ENCODE data around the gene SMIM44.

Gene SMIM44

GRCh38 chr19:3479177-3479833 lies 3.9 kb downstream of the SMIM44 start:
- no peaks in the 10 kb centered on the region for H3K9me3 Mint-ChIP-seq
- ATAC-seq (peak; percentile 63), DNase-seq (ENCODE audit: low spot score in 2 of 2) (peak in 1 of 2 donors; percentile 65)
- H3K36me3 Mint-ChIP-seq = no peaks in the 10 kb centered on the region
- H3K27ac Mint-ChIP-seq = no peak overlapping the region
- H3K4me1 Mint-ChIP-seq = peaks cover 20% of the 10 kb centered on the region
- peak overlapping the region; percentile 67 for H3K4me3 Mint-ChIP-seq

- no peak for DNase-seq (ENCODE audit: low spot score in 2 of 2)
- H3K27ac Mint-ChIP-seq = peak overlapping the region; percentile 40
- H3K4me3 Mint-ChIP-seq = peak overlapping the region; percentile 67
These were observed 4.6 kb downstream of the SMIM44 start for GRCh38 chr19:3478409-3479176.

GRCh38 chr19:3477951-3478350 lies 5.3 kb downstream of the SMIM44 start:
- Mint-ChIP-seq H3K4me3 (peak overlapping the region; percentile 67), H3K27ac (peak overlapping the region; percentile 40)

More at GRCh38 chr19:3478409-3479176, 4.6 kb downstream of the SMIM44 start:
- no peaks in the 10 kb centered on the region for H3K36me3 Mint-ChIP-seq
- H3K4me1 Mint-ChIP-seq = peaks cover 20% of the 10 kb centered on the region
- ATAC-seq = peak; percentile 24
- no peaks in the 10 kb centered on the region for H3K9me3 Mint-ChIP-seq

DNA sequence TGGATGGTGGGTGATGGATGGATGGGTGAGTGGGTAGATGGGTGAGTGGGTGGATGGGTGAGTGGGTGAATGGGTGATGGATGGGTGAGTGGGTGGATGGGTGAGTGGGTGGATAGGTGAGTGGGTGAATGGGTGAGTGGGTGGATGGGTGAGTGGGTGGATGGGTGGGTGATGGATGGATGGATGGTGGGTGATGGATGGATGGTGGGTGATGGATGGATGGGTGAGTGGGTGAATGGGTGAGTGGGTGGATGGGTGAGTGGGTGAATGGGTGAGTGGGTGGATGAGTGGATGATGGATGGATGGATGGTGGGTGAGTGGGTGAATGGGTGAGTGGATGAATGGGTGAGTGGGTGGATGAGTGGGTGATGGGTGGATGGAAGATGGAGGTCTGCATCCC lies 5.7 kb downstream of the SMIM44 start:
- no peak for ATAC-seq

More at GRCh38 chr19:3477951-3478350, 5.3 kb downstream of the SMIM44 start:
- Mint-ChIP-seq H3K36me3 (no peaks in the 10 kb centered on the region), H3K9me3 (no peaks in the 10 kb centered on the region), H3K4me1 (peaks cover 20% of the 10 kb centered on the region)
- DNase-seq (ENCODE audit: low spot score in 2 of 2) (no peak), ATAC-seq (peak; percentile 22)

GRCh38 chr19:3476830-3477229 lies 6.4 kb downstream of the SMIM44 start:
- no peak for DNase-seq (ENCODE audit: low spot score in 2 of 2)
- H3K4me3 Mint-ChIP-seq = no peak overlapping the region
- no peak for ATAC-seq

More for the DNA sequence above, 5.7 kb downstream of the SMIM44 start:
- Mint-ChIP-seq H3K36me3 (no peaks in the 10 kb centered on the region), H3K4me3 (no peak overlapping the region), H3K4me1 (peaks cover 20% of the 10 kb centered on the region), H3K9me3 (no peaks in the 10 kb centered on the region), H3K27ac (peak overlapping the region; percentile 40)
- no peak for DNase-seq (ENCODE audit: low spot score in 2 of 2)

DNA sequence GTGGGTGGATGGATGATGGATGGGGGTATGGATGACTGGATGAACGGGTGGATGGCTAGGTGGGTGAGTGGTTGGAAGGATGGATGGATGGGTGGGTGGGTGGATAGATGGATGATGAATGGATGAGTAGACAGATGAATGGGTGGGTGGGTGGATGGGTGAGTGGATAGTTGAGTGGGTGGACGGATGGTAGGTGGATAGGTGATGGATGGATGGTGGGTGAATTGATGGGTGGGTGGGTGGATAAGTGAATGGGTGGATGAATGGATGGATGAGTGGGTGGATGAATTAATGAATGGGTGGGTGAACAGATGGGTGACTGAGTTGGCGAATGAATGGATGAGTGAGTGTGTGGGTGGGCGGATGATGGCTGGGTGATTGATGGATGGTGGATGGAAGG lies 7.8 kb downstream of the SMIM44 start:
- no peaks in the 10 kb centered on the region for H3K9me3 Mint-ChIP-seq
- H3K36me3 Mint-ChIP-seq = peaks cover 4% of the 10 kb centered on the region
- DNase-seq (ENCODE audit: low spot score in 2 of 2) (no peak), ATAC-seq (no peak)
- H3K27ac Mint-ChIP-seq = no peak overlapping the region
- H3K4me1 Mint-ChIP-seq = peaks cover 20% of the 10 kb centered on the region
- H3K4me3 Mint-ChIP-seq = no peak overlapping the region

More at GRCh38 chr19:3476830-3477229, 6.4 kb downstream of the SMIM44 start:
- H3K36me3 Mint-ChIP-seq = no peaks in the 10 kb centered on the region
- no peak overlapping the region for H3K27ac Mint-ChIP-seq
- peaks cover 20% of the 10 kb centered on the region for H3K4me1 Mint-ChIP-seq
- H3K9me3 Mint-ChIP-seq = no peaks in the 10 kb centered on the region

DNA sequence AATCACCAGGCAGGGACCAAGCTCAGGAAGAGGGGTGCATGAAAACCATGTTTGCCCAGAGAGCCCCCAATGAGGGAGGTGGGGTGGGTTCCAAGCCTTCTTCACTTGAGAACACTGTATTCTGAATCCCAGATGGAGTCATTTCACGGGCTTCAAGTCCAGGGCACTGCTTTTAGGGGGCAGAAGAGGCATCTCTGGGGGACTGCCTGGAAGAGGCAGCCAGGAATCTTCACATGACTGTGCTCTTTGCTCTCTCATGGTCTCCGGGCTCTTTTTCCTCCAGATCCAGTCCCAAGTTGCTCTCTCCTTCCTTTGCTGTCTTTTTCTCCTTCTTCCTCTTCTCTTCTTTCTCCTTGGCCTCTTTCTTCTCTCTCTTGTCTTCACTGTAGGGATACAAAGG lies 8.6 kb downstream of the SMIM44 start:
- Mint-ChIP-seq H3K4me1 (peaks cover 19% of the 10 kb centered on the region), H3K9me3 (no peaks in the 10 kb centered on the region), H3K4me3 (no peak overlapping the region), H3K36me3 (peaks cover 12% of the 10 kb centered on the region), H3K27ac (no peak overlapping the region)
- no peak for ATAC-seq
- no peak for DNase-seq (ENCODE audit: low spot score in 2 of 2)

GRCh38 chr19:3474010-3474409 lies 9.2 kb downstream of the SMIM44 start:
- no peak for ATAC-seq
- Mint-ChIP-seq H3K36me3 (peaks cover 12% of the 10 kb centered on the region), H3K4me1 (peaks cover 13% of the 10 kb centered on the region), H3K4me3 (no peak overlapping the region), H3K9me3 (no peaks in the 10 kb centered on the region), H3K27ac (no peak overlapping the region)
- DNase-seq (ENCODE audit: low spot score in 2 of 2) = no peak

GRCh38 chr19:3471954-3472655 lies 11.1 kb downstream of the SMIM44 start:
- Mint-ChIP-seq H3K4me1 (no peaks in the 10 kb centered on the region), H3K9me3 (no peaks in the 10 kb centered on the region), H3K4me3 (no peak overlapping the region), H3K27ac (no peak overlapping the region), H3K36me3 (peaks cover 12% of the 10 kb centered on the region)
- ATAC-seq (peak; percentile 40), DNase-seq (ENCODE audit: low spot score in 2 of 2) (peak in 1 of 2 donors; percentile 68)

- ATAC-seq (peak; percentile 9), DNase-seq (ENCODE audit: low spot score in 2 of 2) (no peak)
- no peaks in the 10 kb centered on the region for H3K9me3 Mint-ChIP-seq
- peaks cover 19% of the 10 kb centered on the region for H3K36me3 Mint-ChIP-seq
- H3K4me3 Mint-ChIP-seq = no peak overlapping the region
- H3K27ac Mint-ChIP-seq = peak overlapping the region; percentile 4
- H3K4me1 Mint-ChIP-seq = no peaks in the 10 kb centered on the region
These were observed 12.6 kb downstream of the SMIM44 start for GRCh38 chr19:3470500-3471128.

DNA sequence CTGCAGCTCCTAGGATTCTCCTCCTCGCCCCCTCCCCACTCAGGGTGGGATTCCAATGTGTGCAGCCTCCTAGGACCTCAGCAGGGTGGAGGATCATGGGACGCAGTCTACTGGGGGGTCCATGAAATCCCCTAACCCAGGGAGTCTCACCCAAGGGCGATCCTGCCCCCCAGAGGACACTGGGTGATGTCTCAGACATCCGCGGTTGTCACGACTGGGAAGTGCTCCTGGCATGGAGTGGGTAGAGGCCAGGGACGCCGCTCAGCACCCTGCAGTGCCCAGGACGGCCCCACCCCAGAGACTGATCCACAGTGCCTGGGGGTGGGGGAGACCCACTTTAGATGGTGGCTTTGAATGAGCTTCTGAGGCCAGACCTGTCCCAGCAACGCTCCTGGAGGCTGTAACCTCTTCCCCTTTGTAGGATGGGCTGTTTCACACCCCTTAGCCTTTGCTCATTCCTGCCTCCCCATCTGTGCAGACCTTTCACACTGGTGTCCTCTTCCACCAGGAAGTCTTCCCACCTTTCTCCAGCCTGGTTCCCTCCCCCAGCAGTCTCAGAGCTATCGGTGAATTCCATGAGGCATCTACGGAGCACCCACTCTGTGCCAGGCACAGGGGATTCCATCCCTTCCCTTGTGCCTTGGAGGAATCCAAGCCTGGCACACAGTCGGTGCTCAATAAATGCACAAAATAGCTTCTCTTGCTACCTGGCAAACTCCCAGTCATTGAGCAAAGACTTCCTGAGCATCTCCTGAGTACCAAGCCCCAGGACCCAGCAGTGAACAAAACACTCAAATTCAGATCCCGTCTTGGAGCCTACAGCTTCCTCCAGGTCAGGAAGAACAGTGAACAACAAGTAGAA lies 13.4 kb downstream of the SMIM44 start:
- Mint-ChIP-seq H3K4me3 (no peak overlapping the region), H3K36me3 (peaks cover 19% of the 10 kb centered on the region), H3K9me3 (no peaks in the 10 kb centered on the region), H3K27ac (peak overlapping the region; percentile 4), H3K4me1 (no peaks in the 10 kb centered on the region)
- ATAC-seq (no peak), DNase-seq (ENCODE audit: low spot score in 2 of 2) (no peak)

- DNase-seq (ENCODE audit: low spot score in 2 of 2) (no peak), ATAC-seq (no peak)
- Mint-ChIP-seq H3K4me3 (no peak overlapping the region), H3K36me3 (peaks cover 19% of the 10 kb centered on the region), H3K4me1 (no peaks in the 10 kb centered on the region), H3K9me3 (no peaks in the 10 kb centered on the region), H3K27ac (no peak overlapping the region)
These were observed 15.0 kb downstream of the SMIM44 start for GRCh38 chr19:3468211-3468610.

GRCh38 chr19:3467437-3468198 lies 15.6 kb downstream of the SMIM44 start:
- Mint-ChIP-seq H3K9me3 (no peaks in the 10 kb centered on the region), H3K36me3 (peaks cover 23% of the 10 kb centered on the region), H3K4me1 (no peaks in the 10 kb centered on the region), H3K4me3 (no peak overlapping the region), H3K27ac (no peak overlapping the region)
- DNase-seq (ENCODE audit: low spot score in 2 of 2) (no peak), ATAC-seq (no peak)

DNA sequence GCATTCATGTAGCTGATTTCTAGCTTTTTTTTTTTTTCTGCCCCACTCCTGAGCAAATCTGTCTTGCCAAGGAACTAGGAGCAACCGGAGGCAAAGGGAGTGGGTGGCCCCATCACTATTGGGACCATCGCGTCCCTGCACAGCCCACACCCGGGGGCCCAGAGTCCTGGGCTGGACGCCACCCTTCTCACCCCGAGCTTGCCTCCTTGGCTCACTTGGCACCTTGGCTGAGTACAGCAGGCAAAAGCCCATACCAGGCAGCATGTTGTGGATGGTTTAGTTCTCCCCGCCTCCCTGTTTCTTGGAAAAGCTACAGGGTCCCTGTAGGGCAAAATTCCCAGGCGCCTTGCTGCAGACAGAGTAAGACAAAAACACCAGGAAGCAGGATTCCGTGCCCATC lies 16.6 kb downstream of the SMIM44 start:
- Mint-ChIP-seq H3K36me3 (peaks cover 32% of the 10 kb centered on the region), H3K27ac (peak overlapping the region; percentile 22), H3K4me1 (no peaks in the 10 kb centered on the region), H3K4me3 (no peak overlapping the region), H3K9me3 (no peaks in the 10 kb centered on the region)
- no peak for ATAC-seq
- DNase-seq (ENCODE audit: low spot score in 2 of 2) = no peak
